GM12878 (cell line): ENCODE data around the gene MR1. TPM values are rescaled to one million over a fixed set of nuclear protein-coding genes. Genes with fewer than 3 reads are reported as not detected.

Experiments used
- ATAC-seq: fragments of 200-7000 bp; cut with Tn5 transposase; 3 replicates; pipeline ENCODE4 v1.9.1; 2020; ENCODE audit warnings: mild to moderate bottlenecking, moderate library complexity
- BruUV-seq: library from RNA; stranded (reverse); fragments of 400-500 nt; replicated peaks from 2 replicates; lab custom pipeline; 2021; lab: Mats Ljungman, UMichigan
- CTCF ChIA-PET: fragments of 300-600 bp; sonication (Branson Sonifier 250); formaldehyde crosslinking; extraction: SDS; loops from one replicate; lab custom pipeline; 2021; ENCODE audit warnings: inconsistent platforms; lab: Yijun Ruan, JAX
- POLR2A ChIA-PET: fragments of 350-600 bp; formaldehyde crosslinking; extraction: SDS; loops from one replicate; lab custom pipeline; 2021; ENCODE audit warnings: inconsistent platforms; lab: Charles Lee
- RAD21 ChIA-PET: fragments of 300-600 bp; sonication (Branson Sonifier 250); formaldehyde crosslinking; loops from one replicate; lab custom pipeline; 2023; ENCODE audit warnings: antibody characterized with exemption; ENCODE audit not compliant: unreplicated experiment; lab: Charles Lee
- SMC1A ChIA-PET: fragments of 300-600 bp; sonication (Branson Sonifier 250); formaldehyde crosslinking; loops from one replicate; lab custom pipeline; 2023; ENCODE audit not compliant: unreplicated experiment, uncharacterized antibody; lab: Charles Lee
- DNase-seq: peaks from one replicate; pipeline ENCODE4 v3.0.0-alpha.2; 2011; ENCODE audit warnings: low read depth, low spot score
- FAIRE-seq: peaks from 3 replicates; lab custom pipeline; 2011; peaks lifted over from hg19 to GRCh38; lab: Jason Lieb, UNC
- H2AFZ ChIP-seq: 2 replicates; pipeline ENCODE4 v1.6.0; 2011; ENCODE audit warnings: low read depth, low read length, control low read depth; ENCODE audit not compliant: control insufficient read depth
- H3K27ac ChIP-seq: 2 replicates; pipeline ENCODE4 v1.5.1; 2011; ENCODE audit warnings: control low read depth; ENCODE audit not compliant: control insufficient read depth, insufficient read depth
- H3K27me3 ChIP-seq, 2 experiments: replicated peaks in 1 of 2; 2 replicates each; pipeline versions ENCODE4 v1.6.0 to v1.6.1; 2011; ENCODE audit warnings: low read length in 1 of 2; ENCODE audit not compliant: control insufficient read depth in 2 of 2, insufficient read depth in 2 of 2
- H3K36me3 ChIP-seq, 2 experiments: 2 replicates each; pipeline ENCODE4 v1.5.1; 2011; ENCODE audit warnings: low read length in 1 of 2; ENCODE audit not compliant: control insufficient read depth in 2 of 2, insufficient read depth in 2 of 2
- H3K4me1 ChIP-seq: 2 replicates; pipeline ENCODE4 v1.6.1; 2011; ENCODE audit warnings: mild to moderate bottlenecking, low read length, moderate library complexity, mixed read lengths; ENCODE audit not compliant: control insufficient read depth, insufficient read depth
- H3K4me2 ChIP-seq: 2 replicates; pipeline ENCODE4 v1.6.0; 2011; ENCODE audit warnings: control low read depth; ENCODE audit not compliant: control insufficient read depth, insufficient read depth
- H3K4me3 ChIP-seq: fragments of 200-600 bp; sonication (generic); 2 replicates; pipeline ENCODE4 v1.5.1; 2016
- H3K79me2 ChIP-seq: 2 replicates; pipeline ENCODE4 v1.6.0; 2011; ENCODE audit warnings: low read length; ENCODE audit not compliant: control insufficient read depth, insufficient read depth
- H3K9ac ChIP-seq: 2 replicates; pipeline ENCODE4 v1.8.0; 2011; ENCODE audit warnings: low read length, control low read depth, mixed read lengths; ENCODE audit not compliant: control insufficient read depth, insufficient read depth
- H3K9me3 ChIP-seq: replicated peaks from 3 replicates; pipeline ENCODE4 v1.5.1; 2011; ENCODE audit warnings: mild to moderate bottlenecking, low read length; ENCODE audit not compliant: control insufficient read depth, insufficient read depth
- H4K20me1 ChIP-seq: 2 replicates; pipeline ENCODE4 v1.6.0; 2011; ENCODE audit not compliant: control insufficient read depth, insufficient read depth
- EED ChIP-seq: sonication (generic); IDR thresholded peaks from 2 replicates; pipeline ENCODE4 v1.6.1; 2016; ENCODE audit warnings: antibody characterized with exemption, low read depth
- MTA3 ChIP-seq: IDR thresholded peaks from 2 replicates; pipeline ENCODE4 v1.6.1; 2012; ENCODE audit warnings: low read length, inconsistent platforms, borderline replicate concordance
- POLR2A ChIP-seq: IDR thresholded peaks from 2 replicates; pipeline ENCODE4 v1.6.1; 2011; ENCODE audit warnings: low read depth, mild to moderate bottlenecking, low read length
- WGBS: methylation state at CpG from one replicate; pipeline ENCODE4 v1.1.6; 2016; ENCODE audit warnings: low lambda C conversion rate; ENCODE audit not compliant: insufficient replicate concordance, insufficient coverage; ENCODE audit errors: missing lambda C conversion rate; 5-methylcytosine and 5-hydroxymethylcytosine counted together
- in situ Hi-C: fragments of 300-500 bp; cut with MboI; formaldehyde crosslinking; loops from 9 replicates; pipeline ENCODE4 v1.14.3; 2018; ENCODE audit warnings: mixed read lengths
- intact Hi-C: fragments of 100-400 bp; cut with micrococcal nuclease; formaldehyde crosslinking; loops from one replicate; pipeline ENCODE4 v1.14.2; 2022; ENCODE audit not compliant: unreplicated experiment
- polyA plus RNA-seq, 11 experiments: library from polyadenylated mRNA; depleted of rRNA in 4 of 11; unstranded in 6 of 11; stranded (reverse) in 5 of 11; fragments of >200 nt; fragmentation: Nextera tagmentation in 4 of 11; fragmentation: Illumina TruSeq in 1 of 11; extraction: Ambion mirVana in 4 of 11; extraction: Trizol in 1 of 11; gene quantifications; 1 replicate in 1 of 11; 2 replicates in 10 of 11; pipeline versions ENCODE4 v1.2.1 to v1.2.3, GENCODE V29; 2011 to 2016; ENCODE audit warnings: inconsistent platforms in 2 of 11, missing spikeins in 2 of 11, low read depth in 1 of 11
- total RNA-seq, 4 experiments: library from RNA; depleted of rRNA in 3 of 4; stranded (reverse); fragments of >200 nt in 3 of 4; fragmentation: Illumina TruSeq in 1 of 4; extraction: Trizol in 1 of 4; gene quantifications; 2 replicates each; pipeline versions ENCODE4 v1.2.1 to v1.2.3, GENCODE V29; 2013 to 2021
- TF ChIP-seq, protein P1 (sequence below): fragments of 450-650 bp; IDR thresholded peaks from 2 replicates; pipeline ENCODE4 v1.6.1; 2016; ENCODE audit warnings: mild to moderate bottlenecking

Gene MR1
- total and polyA plus RNA-seq, 10 of the 15 experiments (the other 5 are each of a cell fraction or from before 2014, with no cell fraction given): 24.7 to 65.9 (median 30.9) TPM

DNA sequence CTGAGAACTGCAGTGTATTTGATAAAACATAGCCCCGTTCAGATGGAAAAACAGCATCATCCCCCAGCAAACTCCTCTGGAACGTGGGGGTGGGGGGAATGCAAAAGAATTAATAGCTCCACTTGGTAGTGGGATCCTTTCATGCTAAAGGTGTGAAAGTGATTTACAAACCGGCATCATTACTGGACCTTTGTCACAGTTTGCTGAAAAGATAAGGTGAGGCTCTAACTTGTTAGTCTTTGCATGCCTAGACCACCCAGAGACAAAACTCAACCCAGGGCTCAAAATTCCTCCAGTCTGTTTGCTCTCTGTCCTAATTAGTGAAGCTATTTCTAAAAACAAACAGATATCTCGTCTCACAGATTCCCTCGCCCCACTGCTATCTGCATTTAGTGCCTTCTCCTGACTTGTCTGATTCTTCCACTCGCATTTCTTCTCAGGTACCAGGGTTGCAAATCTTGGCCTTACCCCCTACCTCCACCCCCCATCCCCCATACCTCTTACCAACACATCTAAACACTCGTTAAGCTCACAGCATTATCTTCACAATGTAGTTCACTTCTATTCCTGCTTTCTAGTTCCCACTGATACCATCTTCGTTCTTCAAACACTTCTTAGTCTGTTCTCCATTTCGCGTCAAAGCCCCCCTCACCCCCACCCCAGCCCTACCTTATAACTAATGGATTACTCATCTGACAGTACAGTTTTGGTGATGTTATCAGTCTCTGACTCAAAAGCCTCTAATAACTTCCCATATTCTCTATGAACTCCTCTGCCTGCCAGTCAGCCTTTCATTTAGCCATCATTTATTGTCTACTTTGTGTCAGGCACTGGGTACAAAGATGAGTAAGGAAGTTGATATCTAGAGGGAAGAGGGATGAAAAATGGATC lies 66.5 kb downstream of the MR1 start (continued):
- no peak for TF ChIP-seq POLR2A

DNA sequence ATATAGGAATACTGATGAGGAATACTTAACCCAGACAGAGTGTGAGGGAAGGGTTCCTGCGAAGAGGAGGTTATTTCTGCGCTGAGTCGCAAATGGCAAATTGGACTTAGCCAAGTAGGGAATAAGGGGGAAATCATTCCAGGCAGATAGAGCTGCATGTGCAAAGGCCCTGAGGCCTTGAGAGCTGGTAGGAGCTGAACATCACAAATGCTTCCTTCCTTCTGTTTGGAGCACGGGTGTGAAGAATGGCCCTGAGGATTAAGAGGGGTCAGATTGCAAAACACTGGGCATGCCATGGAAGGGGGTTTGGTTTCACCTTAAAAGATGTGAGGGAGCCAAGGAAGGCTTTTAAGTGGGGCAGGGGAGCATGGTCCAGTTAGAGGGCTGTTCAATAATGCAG lies 67.2 kb downstream of the MR1 start:
- no peak overlapping the region for H2AFZ ChIP-seq
- no peak overlapping the region for H3K4me3 ChIP-seq
- H3K4me1 ChIP-seq: peaks cover 83% of the 10 kb centered on the region
- CTCF ChIA-PET: interaction anchor here (1.0 to 38.4 kb wide), 3 partner anchors 10 to 63 kb away, joined by 5 to 1067 read pairs (median 18); no protein-coding TSS in a partner anchor
- DNase-seq: no peak
- in situ Hi-C loops: no loop called here
- no peaks in the 10 kb centered on the region for H3K27me3 ChIP-seq
- RAD21 ChIA-PET: interaction anchor here (0.6 to 26.9 kb wide), 6 partner anchors 10 to 61 kb away, joined by 3 to 966 read pairs (median 6); no protein-coding TSS in a partner anchor
- SMC1A ChIA-PET: interaction anchor here (0.6 to 39.2 kb wide), 5 partner anchors 8 to 463 kb away, joined by 3 to 1399 read pairs (median 21); no protein-coding TSS in a partner anchor
- peak overlapping the region; percentile 89 for H3K27ac ChIP-seq
- no peaks in the 10 kb centered on the region for H3K9me3 ChIP-seq
- intact Hi-C loops: loop anchor here (1.0 kb wide), 1 partner anchor 33 kb away; no protein-coding TSS in a partner anchor
- H3K4me2 ChIP-seq: peak overlapping the region; percentile 95
- H3K9ac ChIP-seq: no peak overlapping the region
- no peak for ATAC-seq
- H4K20me1 ChIP-seq: no peaks in the 10 kb centered on the region
- BruUV-seq: no TSS peak
- no peaks in the 10 kb centered on the region for H3K36me3 ChIP-seq
- WGBS: 99% methylated on average over 4 of the region's 4 CpGs
- FAIRE-seq: no peak
- TF ChIP-seq MTA3 (0 out of 2 replicates have a peak, but pooled peaks have one; percentile 24), EED (0 out of 2 replicates have a peak, but pooled peaks have one; percentile 17)
- TF ChIP-seq, protein P1, sequence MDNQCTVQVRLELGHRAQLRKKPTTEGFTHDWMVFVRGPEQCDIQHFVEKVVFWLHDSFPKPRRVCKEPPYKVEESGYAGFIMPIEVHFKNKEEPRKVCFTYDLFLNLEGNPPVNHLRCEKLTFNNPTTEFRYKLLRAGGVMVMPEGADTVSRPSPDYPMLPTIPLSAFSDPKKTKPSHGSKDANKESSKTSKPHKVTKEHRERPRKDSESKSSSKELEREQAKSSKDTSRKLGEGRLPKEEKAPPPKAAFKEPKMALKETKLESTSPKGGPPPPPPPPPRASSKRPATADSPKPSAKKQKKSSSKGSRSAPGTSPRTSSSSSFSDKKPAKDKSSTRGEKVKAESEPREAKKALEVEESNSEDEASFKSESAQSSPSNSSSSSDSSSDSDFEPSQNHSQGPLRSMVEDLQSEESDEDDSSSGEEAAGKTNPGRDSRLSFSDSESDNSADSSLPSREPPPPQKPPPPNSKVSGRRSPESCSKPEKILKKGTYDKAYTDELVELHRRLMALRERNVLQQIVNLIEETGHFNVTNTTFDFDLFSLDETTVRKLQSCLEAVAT: no peak
- TF ChIP-seq, all 136 proteins: peak for 2
- POLR2A ChIA-PET: interaction anchor here (1.0 to 16.3 kb wide), 6 partner anchors 12 to 191 kb away, joined by 3 to 256 read pairs (median 20); partner anchors contain the start of gene IER5
- peaks cover 4% of the 10 kb centered on the region for H3K79me2 ChIP-seq
